ENCODE measurements around the gene TTYH3. TPM values are rescaled to one million over a fixed set of nuclear protein-coding genes. Genes with fewer than 3 reads are reported as not detected.

The TTYH3 gene
- total RNA-seq, 4 donors from 2014 or later, result 3.8 to 47.2 (median 25.2) TPM

DNA sequence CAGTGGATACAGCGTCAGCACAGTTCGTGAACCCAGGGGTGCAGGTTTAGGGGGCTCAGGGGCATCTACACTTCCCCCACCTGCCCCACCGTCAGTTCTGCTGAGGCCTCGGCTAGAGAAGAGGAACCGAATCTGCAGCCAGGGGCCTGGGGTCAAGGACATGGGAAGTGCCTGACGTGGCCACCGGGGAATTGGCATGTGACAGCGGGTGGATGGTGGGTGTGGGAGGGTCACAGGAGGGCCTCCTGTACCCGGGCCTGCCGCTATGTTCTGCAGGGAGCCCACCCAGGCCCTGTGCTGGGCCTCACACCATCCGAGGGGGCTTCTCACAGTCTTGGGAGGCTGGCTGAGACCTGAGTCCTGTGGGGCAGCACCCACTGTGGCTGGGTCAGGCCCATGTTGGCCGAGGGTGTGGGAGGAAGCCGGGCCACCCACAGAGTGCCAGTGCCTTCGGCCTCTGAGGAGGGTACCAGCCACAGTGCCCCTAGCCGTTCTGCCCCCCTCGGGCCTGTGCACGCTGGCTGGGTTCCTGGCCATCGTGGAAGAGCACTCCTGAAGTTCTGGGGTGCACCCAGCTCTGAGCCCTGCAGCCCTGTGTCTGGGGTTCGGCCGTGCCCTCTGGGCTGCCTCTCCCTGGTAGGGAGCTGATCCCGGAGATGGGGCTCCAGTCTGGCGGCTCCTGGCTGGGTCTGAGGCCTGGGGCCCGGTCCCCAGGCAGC is 5.9 kb downstream of the TTYH3 start:
- no peaks in the 10 kb centered on the region for H3K36me3 ChIP-seq
- no peak overlapping the region for H3K4me3 ChIP-seq
- no peaks in the 10 kb centered on the region for H3K27me3 ChIP-seq
- peaks cover 6 to 40% of the 10 kb centered on the region in 2 donors for H3K4me1 ChIP-seq
- H3K27ac ChIP-seq, result peak overlapping the region in 1 of 2 donors; percentile 0
- intact Hi-C loops (cut with DNase I; ENCODE audit: low total_unique reads), result no loop called here
- no peak for TF ChIP-seq POLR2A (IDR thresholded peaks at IDR 0.05)
- TF ChIP-seq, protein P1, sequence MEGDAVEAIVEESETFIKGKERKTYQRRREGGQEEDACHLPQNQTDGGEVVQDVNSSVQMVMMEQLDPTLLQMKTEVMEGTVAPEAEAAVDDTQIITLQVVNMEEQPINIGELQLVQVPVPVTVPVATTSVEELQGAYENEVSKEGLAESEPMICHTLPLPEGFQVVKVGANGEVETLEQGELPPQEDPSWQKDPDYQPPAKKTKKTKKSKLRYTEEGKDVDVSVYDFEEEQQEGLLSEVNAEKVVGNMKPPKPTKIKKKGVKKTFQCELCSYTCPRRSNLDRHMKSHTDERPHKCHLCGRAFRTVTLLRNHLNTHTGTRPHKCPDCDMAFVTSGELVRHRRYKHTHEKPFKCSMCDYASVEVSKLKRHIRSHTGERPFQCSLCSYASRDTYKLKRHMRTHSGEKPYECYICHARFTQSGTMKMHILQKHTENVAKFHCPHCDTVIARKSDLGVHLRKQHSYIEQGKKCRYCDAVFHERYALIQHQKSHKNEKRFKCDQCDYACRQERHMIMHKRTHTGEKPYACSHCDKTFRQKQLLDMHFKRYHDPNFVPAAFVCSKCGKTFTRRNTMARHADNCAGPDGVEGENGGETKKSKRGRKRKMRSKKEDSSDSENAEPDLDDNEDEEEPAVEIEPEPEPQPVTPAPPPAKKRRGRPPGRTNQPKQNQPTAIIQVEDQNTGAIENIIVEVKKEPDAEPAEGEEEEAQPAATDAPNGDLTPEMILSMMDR (IDR thresholded peaks at IDR 0.05), result no peak
- peak in 1 of 2 donors; percentile 33 for DNase-seq
- no peaks in the 10 kb centered on the region for H3K9me3 ChIP-seq

GRCh38 chr7:2638224-2638991 is 6.6 kb downstream of the TTYH3 start:
- H3K27me3 ChIP-seq, result no peaks in the 10 kb centered on the region
- intact Hi-C loops (cut with DNase I; ENCODE audit: low total_unique reads), result no loop called here
- H3K27ac ChIP-seq, result peak overlapping the region in 1 of 2 donors; percentile 0
- H3K9me3 ChIP-seq, result no peaks in the 10 kb centered on the region
- no peak overlapping the region for H3K4me3 ChIP-seq
- peaks cover 6 to 40% of the 10 kb centered on the region in 2 donors for H3K4me1 ChIP-seq
- peak; percentile 30 to 61 for DNase-seq
- no peaks in the 10 kb centered on the region for H3K36me3 ChIP-seq
- TF ChIP-seq POLR2A (IDR thresholded peaks at IDR 0.05), result no peak
- TF ChIP-seq, protein P1 (IDR thresholded peaks at IDR 0.05), result no peak

DNA sequence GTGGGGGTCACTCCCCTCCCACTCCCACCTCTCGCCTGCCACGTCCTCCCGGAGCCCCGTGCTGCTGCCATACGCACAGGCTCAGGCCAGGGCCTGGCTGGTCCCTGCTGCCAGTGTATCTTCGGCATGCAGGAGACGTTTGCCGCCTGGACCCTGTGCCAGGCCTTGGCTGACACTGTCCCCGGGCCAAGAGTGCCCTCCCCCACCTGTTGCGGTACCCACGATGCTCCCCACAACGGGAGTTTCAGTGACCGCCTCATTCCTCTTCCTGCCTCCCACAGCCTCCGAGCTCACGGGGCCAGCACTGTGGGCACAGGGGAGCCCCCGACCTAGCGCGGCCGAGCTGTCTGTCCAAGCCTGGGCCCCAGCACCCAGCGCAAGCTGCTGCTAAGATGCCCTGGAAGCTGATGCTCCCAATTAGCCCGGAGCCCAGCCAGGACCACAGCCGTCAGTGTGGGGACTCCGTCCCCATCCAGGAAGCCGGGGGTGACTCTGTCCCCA is 7.4 kb downstream of the TTYH3 start:
- Histone ChIP-seq H3K27me3 (no peaks in the 10 kb centered on the region), H3K4me3 (no peak overlapping the region), H3K9me3 (no peaks in the 10 kb centered on the region), H3K4me1 (peaks cover 6 to 32% of the 10 kb centered on the region in 2 donors), H3K27ac (no peak overlapping the region), H3K36me3 (no peaks in the 10 kb centered on the region)
- intact Hi-C loops (cut with DNase I; ENCODE audit: low total_unique reads), result no loop called here
- TF ChIP-seq, protein P1 (IDR thresholded peaks at IDR 0.05), result no peak
- no peak for TF ChIP-seq POLR2A (IDR thresholded peaks at IDR 0.05)
- DNase-seq, result no peak

- intact Hi-C loops (cut with DNase I; ENCODE audit: low total_unique reads), result no loop called here
- H3K27ac ChIP-seq, result no peak overlapping the region
Measured at GRCh38 chr7:2639695-2640481, 8.1 kb downstream of the TTYH3 start.

More at GRCh38 chr7:2639695-2640481, 8.1 kb downstream of the TTYH3 start:
- Histone ChIP-seq H3K27me3 (no peaks in the 10 kb centered on the region), H3K36me3 (no peaks in the 10 kb centered on the region), H3K4me3 (no peak overlapping the region), H3K9me3 (no peaks in the 10 kb centered on the region), H3K4me1 (peaks cover under 1 to 28% of the 10 kb centered on the region in 2 donors)
- TF ChIP-seq POLR2A (IDR thresholded peaks at IDR 0.05), result no peak
- TF ChIP-seq, protein P1 (IDR thresholded peaks at IDR 0.05), result no peak
- DNase-seq, result no peak

Measured in uterus (tissue), 4 donors.